Left lung (tissue), 10 donors: ENCODE results near the gene SVOPL. TPM values are rescaled to one million over a fixed set of nuclear protein-coding genes. Genes with fewer than 3 reads are reported as not detected.

ENCODE experiments used
- ATAC-seq: fragments of 200-7000 bp; cut with Tn5 transposase; one replicate; pipeline ENCODE4 v1.9.1; 2020; ENCODE audit warnings: moderate library complexity
- DNase-seq, 4 donors: peaks; one replicate each; pipeline ENCODE4 v3.0.0-alpha.2; 2013 to 2020
- H3K27ac ChIP-seq, 2 donors: fragments of 200-600 bp; sonication (generic) in 1 of 2; one replicate each; pipeline versions ENCODE4 v1.5.0 to v1.8.0; 2020 to 2021
- H3K27me3 ChIP-seq, 2 donors: fragments of 200-600 bp; sonication (generic) in 1 of 2; one replicate each; pipeline versions ENCODE4 v1.5.0 to v1.8.0; 2020 to 2021
- H3K36me3 ChIP-seq, 2 donors: fragments of 200-600 bp; sonication (generic) in 1 of 2; one replicate each; pipeline versions ENCODE4 v1.5.0 to v1.8.0; 2020 to 2021
- H3K4me1 ChIP-seq, 2 donors: fragments of 200-600 bp; one replicate each; pipeline ENCODE4 v1.8.0; 2021
- H3K4me3 ChIP-seq, 2 donors: fragments of 200-600 bp; sonication (generic) in 1 of 2; one replicate each; pipeline versions ENCODE4 v1.5.0 to v1.8.0; 2020 to 2021; ENCODE audit warnings: mild to moderate bottlenecking in 1 of 2
- H3K9me3 ChIP-seq, 2 donors: fragments of 200-600 bp; sonication (generic) in 1 of 2; one replicate each; pipeline versions ENCODE4 v1.5.0 to v1.8.0; 2020 to 2021
- intact Hi-C, 2 donors: fragments of 100-400 bp; cut with DNase I; formaldehyde crosslinking; loops; one replicate each; pipeline versions ENCODE4 v1.11.2 to v1.14.2; 2022
- polyA plus RNA-seq, 6 donors: library from polyadenylated mRNA; unstranded; fragments of 120-200 nt; gene quantifications; one replicate each; pipeline ENCODE4 v1.2.1, GENCODE V29; 2013; ENCODE audit not compliant: insufficient read length in 6 of 6
- total RNA-seq, 2 donors: library from RNA; stranded (reverse); fragmentation: NEBNext Ultra II Directional; extraction: Animal tissue kit (Norgen Biotek cat#: 25700); gene quantifications; one replicate each; pipeline ENCODE4 v1.2.1, GENCODE V29; 2021
- TF ChIP-seq, protein P1 (sequence below), 2 donors: fragments of 200-600 bp; sonication (generic) in 1 of 2; IDR thresholded peaks; one replicate each; pipeline versions ENCODE4 v1.5.0 to v1.8.0; 2021; ENCODE audit warnings: antibody characterized with exemption in 2 of 2
- donor health status: DM: no; HTN: yes; CAD: no.
- donor health status: DM: no; HTN: no; CAD: no.

SVOPL gene
- total and polyA plus RNA-seq, 8 donors, result 0.26 to 3.8 (median 2.5) TPM; not detected in 1

DNA sequence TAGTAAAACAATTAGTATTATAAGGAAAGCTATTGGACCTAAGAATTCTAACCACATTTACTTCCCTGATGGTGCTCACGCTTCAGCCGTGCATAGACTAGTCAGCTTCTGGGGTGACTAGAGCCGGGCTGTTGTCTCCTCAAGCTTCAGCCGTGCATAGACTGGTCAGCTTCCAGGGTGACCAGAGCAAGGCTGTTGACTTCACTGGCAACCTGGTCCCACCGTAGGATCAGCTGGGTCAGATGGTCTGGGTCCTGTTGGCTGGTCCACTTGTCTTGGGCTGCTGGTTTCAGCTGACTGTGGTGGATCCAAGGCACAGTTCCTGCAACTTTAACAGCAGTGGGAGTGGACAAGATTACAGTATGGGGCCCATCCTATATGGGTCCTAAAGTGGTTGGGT, 141.7 kb downstream of the SVOPL start:
- no peak for ATAC-seq
- Histone ChIP-seq H3K4me3 (no peak overlapping the region), H3K9me3 (peaks cover 17 to 85% of the 10 kb centered on the region in 2 donors), H3K27me3 (no peaks in the 10 kb centered on the region), H3K27ac (no peak overlapping the region), H3K36me3 (peaks cover 0 to 100% of the 10 kb centered on the region in 2 donors), H3K4me1 (no peaks in the 10 kb centered on the region)
- TF ChIP-seq, protein P1, sequence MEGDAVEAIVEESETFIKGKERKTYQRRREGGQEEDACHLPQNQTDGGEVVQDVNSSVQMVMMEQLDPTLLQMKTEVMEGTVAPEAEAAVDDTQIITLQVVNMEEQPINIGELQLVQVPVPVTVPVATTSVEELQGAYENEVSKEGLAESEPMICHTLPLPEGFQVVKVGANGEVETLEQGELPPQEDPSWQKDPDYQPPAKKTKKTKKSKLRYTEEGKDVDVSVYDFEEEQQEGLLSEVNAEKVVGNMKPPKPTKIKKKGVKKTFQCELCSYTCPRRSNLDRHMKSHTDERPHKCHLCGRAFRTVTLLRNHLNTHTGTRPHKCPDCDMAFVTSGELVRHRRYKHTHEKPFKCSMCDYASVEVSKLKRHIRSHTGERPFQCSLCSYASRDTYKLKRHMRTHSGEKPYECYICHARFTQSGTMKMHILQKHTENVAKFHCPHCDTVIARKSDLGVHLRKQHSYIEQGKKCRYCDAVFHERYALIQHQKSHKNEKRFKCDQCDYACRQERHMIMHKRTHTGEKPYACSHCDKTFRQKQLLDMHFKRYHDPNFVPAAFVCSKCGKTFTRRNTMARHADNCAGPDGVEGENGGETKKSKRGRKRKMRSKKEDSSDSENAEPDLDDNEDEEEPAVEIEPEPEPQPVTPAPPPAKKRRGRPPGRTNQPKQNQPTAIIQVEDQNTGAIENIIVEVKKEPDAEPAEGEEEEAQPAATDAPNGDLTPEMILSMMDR (IDR thresholded peaks at IDR 0.05), result no peak
- intact Hi-C loops, result no loop called here
- no peak for DNase-seq

DNA sequence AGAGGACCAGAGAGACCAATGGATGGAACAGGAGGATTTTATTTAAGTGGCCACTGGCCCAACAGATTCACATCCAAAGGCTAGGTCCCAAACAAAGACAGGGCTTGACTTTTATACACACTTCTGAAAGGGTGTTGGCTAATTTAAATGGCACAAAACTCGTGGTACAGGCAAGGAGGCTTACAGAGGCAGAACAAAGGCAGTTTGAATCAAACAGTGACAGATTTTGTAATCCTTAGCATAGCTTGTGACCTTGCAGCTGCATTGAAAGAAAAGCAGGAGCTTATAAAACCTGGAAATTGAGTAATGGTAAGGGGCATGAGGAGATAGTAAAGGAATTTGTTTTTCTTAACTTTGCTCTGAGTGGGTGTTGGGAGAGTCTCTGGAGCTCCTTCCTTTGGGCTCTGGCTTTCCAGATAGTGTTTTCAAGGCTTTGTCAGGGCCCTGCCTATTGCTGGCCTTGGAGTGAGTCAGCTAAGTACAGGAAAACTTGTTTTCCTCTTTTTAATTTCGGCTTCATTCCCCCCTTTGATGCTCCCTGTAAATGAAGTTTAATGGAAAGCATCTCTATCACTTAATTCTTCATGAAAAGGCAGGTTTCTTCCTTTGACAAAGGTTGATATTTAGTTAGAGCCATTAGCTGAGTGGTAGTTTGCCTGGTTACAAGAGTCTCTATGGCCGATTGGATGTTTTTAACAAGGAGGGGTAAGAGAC, 144.2 kb downstream of the SVOPL start:
- H3K9me3 ChIP-seq, result peaks cover 17 to 66% of the 10 kb centered on the region in 2 donors
- ATAC-seq (no peak), DNase-seq (no peak)
- H3K4me3 ChIP-seq, result no peak overlapping the region
- H3K27me3 ChIP-seq, result no peaks in the 10 kb centered on the region
- TF ChIP-seq, protein P1 (IDR thresholded peaks at IDR 0.05), result no peak
- H3K4me1 ChIP-seq, result no peaks in the 10 kb centered on the region
- intact Hi-C loops, result no loop called here
- peaks cover 0 to 100% of the 10 kb centered on the region in 2 donors for H3K36me3 ChIP-seq
- no peak overlapping the region for H3K27ac ChIP-seq

DNA sequence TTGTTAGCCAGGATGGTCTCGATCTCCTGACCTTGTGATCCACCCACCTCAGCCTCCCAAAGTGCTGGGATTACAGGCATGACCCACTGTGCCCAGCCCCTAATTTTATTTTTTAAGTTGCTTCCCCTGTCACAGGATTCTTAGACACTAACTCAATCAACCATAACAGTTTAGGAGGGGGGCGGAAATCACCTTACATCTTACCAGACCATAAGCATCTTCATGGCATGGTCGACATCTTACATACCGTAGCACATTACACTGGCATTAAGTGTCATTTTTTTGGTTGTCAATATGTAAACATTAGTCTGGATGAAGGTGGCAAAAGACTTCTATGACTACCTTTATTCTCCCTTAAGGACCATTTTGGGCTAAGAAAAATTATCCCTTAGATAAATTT, 145.5 kb downstream of the SVOPL start:
- H3K27me3 ChIP-seq, result no peaks in the 10 kb centered on the region
- no peak for ATAC-seq
- peaks cover 17 to 64% of the 10 kb centered on the region in 2 donors for H3K9me3 ChIP-seq
- no peak overlapping the region for H3K4me3 ChIP-seq
- TF ChIP-seq, protein P1 (IDR thresholded peaks at IDR 0.05), result no peak
- no peak for DNase-seq
- H3K27ac ChIP-seq, result no peak overlapping the region
- peaks cover 0 to 100% of the 10 kb centered on the region in 2 donors for H3K36me3 ChIP-seq
- intact Hi-C loops, result no loop called here
- H3K4me1 ChIP-seq, result no peaks in the 10 kb centered on the region

DNA sequence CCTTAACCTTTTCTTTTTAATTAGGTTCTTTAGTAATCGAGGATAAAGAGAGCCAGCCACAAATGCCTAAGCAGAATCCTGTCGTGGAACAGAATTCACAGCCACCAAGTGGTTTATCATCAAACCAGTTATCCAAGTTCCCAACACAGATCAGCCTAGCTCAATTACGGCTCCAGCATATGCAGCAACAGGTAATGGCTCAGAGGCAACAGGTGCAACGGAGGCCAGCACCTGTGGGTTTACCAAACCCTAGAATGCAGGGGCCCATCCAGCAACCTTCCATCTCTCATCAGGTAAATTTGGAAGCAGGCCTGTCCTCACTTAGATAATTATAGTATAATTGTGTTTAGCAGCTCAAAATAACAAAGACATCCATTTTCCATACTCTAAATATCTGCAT, 146.5 kb downstream of the SVOPL start:
- Histone ChIP-seq H3K4me1 (no peaks in the 10 kb centered on the region), H3K36me3 (peaks cover 0 to 90% of the 10 kb centered on the region in 2 donors), H3K4me3 (no peak overlapping the region), H3K9me3 (peaks cover 17 to 56% of the 10 kb centered on the region in 2 donors), H3K27ac (no peak overlapping the region), H3K27me3 (no peaks in the 10 kb centered on the region)
- TF ChIP-seq, protein P1 (IDR thresholded peaks at IDR 0.05), result no peak
- DNase-seq (no peak), ATAC-seq (no peak)
- intact Hi-C loops, result no loop called here

DNA sequence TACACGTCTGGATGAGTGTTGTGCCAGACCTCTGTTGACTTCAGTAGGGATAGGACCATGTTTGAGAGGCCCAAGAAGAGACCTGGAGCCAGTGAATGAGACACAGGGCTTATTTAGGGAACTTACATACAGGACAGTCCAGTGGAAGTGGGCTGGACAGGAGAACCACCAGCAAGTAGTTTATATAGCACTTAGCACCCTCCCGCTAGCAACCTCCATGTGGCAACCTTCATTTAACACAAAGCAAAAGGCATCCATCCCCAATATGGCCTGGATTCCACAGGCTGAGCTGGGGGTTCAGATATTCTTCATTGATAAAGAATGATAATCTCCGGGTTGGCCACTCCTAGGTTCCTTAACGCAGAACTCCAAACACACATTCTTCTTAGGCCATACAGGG, 147.4 kb downstream of the SVOPL start:
- H3K4me1 ChIP-seq, result no peaks in the 10 kb centered on the region
- H3K27me3 ChIP-seq, result no peaks in the 10 kb centered on the region
- TF ChIP-seq, protein P1 (IDR thresholded peaks at IDR 0.05), result no peak
- no peak overlapping the region for H3K27ac ChIP-seq
- no peak overlapping the region for H3K4me3 ChIP-seq
- H3K9me3 ChIP-seq, result peaks cover 17 to 47% of the 10 kb centered on the region in 2 donors
- H3K36me3 ChIP-seq, result peaks cover 0 to 89% of the 10 kb centered on the region in 2 donors
- no peak for DNase-seq
- intact Hi-C loops, result no loop called here
- no peak for ATAC-seq
